HCT116 (cell line): Measurements from ENCODE around the gene ANXA4. TPM values are rescaled to one million over a fixed set of nuclear protein-coding genes. Genes with fewer than 3 reads are reported as not detected.
A peak's percentile ranks its signal among the peaks of the same experiment; 100 is the strongest.

Source experiments
- ATAC-seq: fragments of 200-7000 bp; cut with Tn5 transposase; 2 replicates; pipeline ENCODE4 v1.9.1; 2020; ENCODE audit warnings: mild to moderate bottlenecking, moderate library complexity
- BruUV-seq: library from RNA; stranded (reverse); fragments of 400-500 nt; replicated peaks from 2 replicates; lab custom pipeline; 2021; lab: Mats Ljungman, UMichigan
- CTCF ChIA-PET: fragments of 300-600 bp; sonication (Branson Sonifier 250); formaldehyde crosslinking; loops from one replicate; lab custom pipeline; 2021; ENCODE audit warnings: antibody characterized with exemption; lab: Charles Lee
- POLR2A ChIA-PET: fragments of 300-600, 350-600 bp; sonication (Branson Sonifier 250); formaldehyde crosslinking; loops from one replicate; lab custom pipeline; 2021; ENCODE audit warnings: antibody characterized with exemption; lab: Charles Lee
- RAD21 ChIA-PET, 2 experiments: fragments of 300-600 bp; sonication (Branson Sonifier 250); formaldehyde crosslinking; loops; one replicate each; lab custom pipeline; 2023; ENCODE audit warnings: low total read pairs in 2 of 2; ENCODE audit not compliant: uncharacterized antibody in 2 of 2, unreplicated experiment in 2 of 2, low non-redundant PET in 1 of 2; lab: Charles Lee
- DNase-seq: peaks from one replicate; pipeline ENCODE4 v3.0.0-alpha.2; 2010; ENCODE audit warnings: low read depth, low spot score
- H2AFZ ChIP-seq: fragments of 200-600 bp; shearing (Covaris generic), sonication (generic); 2 replicates; pipeline ENCODE4 v1.6.1; 2017; ENCODE audit warnings: low read depth, mixed run types, mixed read lengths, antibody characterized with exemption, low read length; ENCODE audit not compliant: poor library complexity, severe bottlenecking
- H3K27ac ChIP-seq: 2 replicates; pipeline ENCODE4 v1.5.1; 2012; ENCODE audit warnings: low read depth, low read length
- H3K27me3 ChIP-seq: fragments of 200-600 bp; sonication (generic); 2 replicates; pipeline ENCODE4 v1.6.1; 2016; ENCODE audit warnings: mixed run types, low read length, mixed read lengths; ENCODE audit not compliant: insufficient read depth
- H3K36me3 ChIP-seq, 2 experiments: fragments of 200-500 bp in 1 of 2; fragments of 200-600 bp in 1 of 2; sonication (Bioruptor generic) in 1 of 2; sonication (generic) in 1 of 2; 2 replicates each; pipeline versions ENCODE4 v1.5.1 to v1.6.1; 2014 to 2016; ENCODE audit warnings: low read length in 2 of 2, inconsistent platforms in 1 of 2, mixed read lengths in 1 of 2, mixed run types in 1 of 2; ENCODE audit not compliant: insufficient read depth in 2 of 2, control insufficient read depth in 1 of 2
- H3K4me1 ChIP-seq, 2 experiments: fragments of 200-600 bp in 1 of 2; sonication (generic) in 1 of 2; 2 replicates each; pipeline versions ENCODE4 v1.5.1 to v1.6.1; 2012 to 2017; ENCODE audit warnings: low read length in 2 of 2, inconsistent platforms in 1 of 2, mild to moderate bottlenecking in 1 of 2, mixed read lengths in 1 of 2, mixed run types in 1 of 2, moderate library complexity in 1 of 2; ENCODE audit not compliant: insufficient read depth in 2 of 2, control insufficient read depth in 1 of 2
- H3K4me2 ChIP-seq: fragments of 200-600 bp; sonication (generic); 2 replicates; pipeline ENCODE4 v1.6.1; 2017; ENCODE audit warnings: mixed run types, low read length, mixed read lengths
- H3K4me3 ChIP-seq, 2 experiments: fragments of 200-600 bp in 1 of 2; sonication (generic) in 1 of 2; replicated peaks in 1 of 2; 2 replicates each; pipeline ENCODE4 v1.5.1; 2011 to 2016; ENCODE audit warnings: low read length in 2 of 2, control low read depth in 1 of 2, low read depth in 1 of 2, mild to moderate bottlenecking in 1 of 2, mixed read lengths in 1 of 2, mixed run types in 1 of 2
- H3K79me2 ChIP-seq: fragments of 200-600 bp; sonication (generic); 2 replicates; pipeline ENCODE4 v1.6.1; 2017; ENCODE audit warnings: mild to moderate bottlenecking, mixed run types, low read length, moderate library complexity, mixed read lengths; ENCODE audit not compliant: insufficient read depth
- H3K9ac ChIP-seq: fragments of 200-600 bp; sonication (generic); 2 replicates; pipeline ENCODE4 v1.6.1; 2016; ENCODE audit warnings: low read length, mixed read lengths
- H3K9me2 ChIP-seq: fragments of 200-600 bp; sonication (generic), shearing (Covaris generic); 2 replicates; pipeline ENCODE4 v1.6.1; 2017; ENCODE audit warnings: mixed run types, mild to moderate bottlenecking, moderate library complexity; ENCODE audit not compliant: insufficient read depth
- H3K9me3 ChIP-seq, 2 experiments: fragments of 200-500 bp in 1 of 2; fragments of 200-600 bp in 1 of 2; sonication (Bioruptor generic) in 1 of 2; sonication (generic) in 1 of 2; 2 replicates each; pipeline ENCODE4 v1.6.1; 2014 to 2017; ENCODE audit warnings: low read length in 2 of 2, mixed read lengths in 2 of 2, inconsistent platforms in 1 of 2, low read depth in 1 of 2, mild to moderate bottlenecking in 1 of 2, mixed run types in 1 of 2, moderate library complexity in 1 of 2; ENCODE audit not compliant: control insufficient read depth in 1 of 2, insufficient read depth in 1 of 2
- H4K20me1 ChIP-seq: fragments of 200-600 bp; sonication (generic), shearing (Covaris generic); 2 replicates; pipeline ENCODE4 v1.6.1; 2017; ENCODE audit warnings: mixed run types, mild to moderate bottlenecking, moderate library complexity; ENCODE audit not compliant: insufficient read depth
- ATF3 ChIP-seq: IDR thresholded peaks from 2 replicates; pipeline ENCODE4 v1.6.1; 2012
- CBX3 ChIP-seq: IDR thresholded peaks from 2 replicates; pipeline ENCODE4 v1.6.1; 2012; ENCODE audit warnings: low read depth
- CEBPB ChIP-seq: IDR thresholded peaks from 2 replicates; pipeline ENCODE4 v1.6.1; 2012; ENCODE audit warnings: low read depth
- CTCF ChIP-seq, 3 experiments: fragments of 200-600 bp in 1 of 3; sonication (generic) in 1 of 3; IDR thresholded peaks in 2 of 3; conservative IDR thresholded peaks in 1 of 3; 2 replicates each; pipeline ENCODE4 v1.5.1; 2012 to 2017; ENCODE audit warnings: low read depth in 2 of 3, low read length in 2 of 3, antibody characterized with exemption in 1 of 3, borderline replicate concordance in 1 of 3, control low read depth in 1 of 3, mild to moderate bottlenecking in 1 of 3, mixed read lengths in 1 of 3, mixed run types in 1 of 3, moderate library complexity in 1 of 3; ENCODE audit not compliant: insufficient read depth in 1 of 3
- EGR1 ChIP-seq: IDR thresholded peaks from 2 replicates; pipeline ENCODE4 v1.6.1; 2012; ENCODE audit warnings: low read depth
- ELF1 ChIP-seq: IDR thresholded peaks from 2 replicates; pipeline ENCODE4 v1.6.1; 2012; ENCODE audit warnings: low read depth, borderline replicate concordance
- EZH2 ChIP-seq: fragments of 200-600 bp; sonication (generic); IDR thresholded peaks from 2 replicates; pipeline ENCODE4 v1.6.1; 2017; ENCODE audit warnings: antibody characterized with exemption, mixed run types
- EZH2phosphoT487 ChIP-seq: fragments of 200-600 bp; IDR thresholded peaks from 2 replicates; pipeline ENCODE4 v1.6.1; 2018; ENCODE audit warnings: antibody characterized with exemption, borderline replicate concordance
- FOSL1 ChIP-seq: IDR thresholded peaks from 2 replicates; pipeline ENCODE4 v1.6.1; 2012; ENCODE audit warnings: low read depth
- MAX ChIP-seq: IDR thresholded peaks from 2 replicates; pipeline ENCODE4 v1.6.1; 2012
- POLR2AphosphoS5 ChIP-seq: IDR thresholded peaks from 2 replicates; pipeline ENCODE4 v1.6.1; 2011; ENCODE audit warnings: mild to moderate bottlenecking, low read depth, low read length, moderate library complexity
- RAD21 ChIP-seq: IDR thresholded peaks from 2 replicates; pipeline ENCODE4 v1.6.1; 2012; ENCODE audit warnings: low read depth, mild to moderate bottlenecking
- SIN3A ChIP-seq: IDR thresholded peaks from 2 replicates; pipeline ENCODE4 v1.6.1; 2012; ENCODE audit warnings: low read depth
- SP1 ChIP-seq: IDR thresholded peaks from 2 replicates; pipeline ENCODE4 v1.6.1; 2012; ENCODE audit warnings: low read depth
- SRF ChIP-seq: IDR thresholded peaks from 2 replicates; pipeline ENCODE4 v1.6.1; 2012; ENCODE audit warnings: low read depth
- TCF7L2 ChIP-seq: IDR thresholded peaks from 2 replicates; pipeline ENCODE4 v1.7.0; 2011; ENCODE audit warnings: borderline replicate concordance, inconsistent platforms; ENCODE audit not compliant: insufficient read depth, insufficient read length; ENCODE audit errors: extremely low read depth
- YY1 ChIP-seq: IDR thresholded peaks from 2 replicates; pipeline ENCODE4 v1.6.1; 2011; ENCODE audit warnings: low read length, low read depth, moderate library complexity, mild to moderate bottlenecking; ENCODE audit not compliant: insufficient replicate concordance; ENCODE audit errors: extremely low read depth
- ZFX ChIP-seq: fragments of 450-650 bp; IDR thresholded peaks from 2 replicates; pipeline ENCODE4 v1.6.1; 2017
- ZNF274 ChIP-seq: fragments of 200-500 bp; sonication (Bioruptor generic); IDR thresholded peaks from 2 replicates; pipeline ENCODE4 v1.6.1; 2014; ENCODE audit warnings: mild to moderate bottlenecking, low read depth, low read length, inconsistent platforms
- intact Hi-C: fragments of 100-400 bp; cut with micrococcal nuclease; formaldehyde crosslinking; loops from 2 replicates; pipeline ENCODE4 v1.10.0; 2022
- total RNA-seq: library from RNA; stranded (reverse); gene quantifications from one replicate; pipeline ENCODE4 v1.2.1, GENCODE V29; 2021; ENCODE audit not compliant: unreplicated experiment

The ANXA4 gene
- total RNA-seq, 1 experiment from 2014 or later = 64.6 TPM

- no peak for ATAC-seq
- H3K4me1 ChIP-seq = peaks cover 0 to 3% of the 10 kb centered on the region in 2 experiments; a peak in 1 of 4 replicates
These were observed 73.8 kb downstream of the ANXA4 start for GRCh38 chr2:69815717-69816116.

GRCh38 chr2:69816923-69817542, 75.1 kb downstream of the ANXA4 start:
- H2AFZ ChIP-seq = no peak overlapping the region
- H3K36me3 ChIP-seq = peaks cover 3 to 7% of the 10 kb centered on the region in 2 experiments
- ATAC-seq (peak; percentile 75), DNase-seq (peak; percentile 85)
- H3K4me2 ChIP-seq = no peak overlapping the region
- no peaks in the 10 kb centered on the region for H3K27me3 ChIP-seq
- BruUV-seq = no TSS peak
- H3K27ac ChIP-seq = no peak overlapping the region
- ChIA-PET POLR2A (interaction anchor here (0.7 kb wide), 1 partner anchor 92 kb away, joined by 3 read pairs; no protein-coding TSS in a partner anchor), RAD21 (interaction anchor here (1.0 to 2.5 kb wide), 3 partner anchors 76 to 92 kb away, joined by 4 to 19 read pairs (median 13); no protein-coding TSS in a partner anchor), CTCF (interaction anchor here (0.6 to 8.8 kb wide), 17 partner anchors 11 to 874 kb away, joined by 3 to 243 read pairs (median 4); partner anchors contain the start of gene GMCL1)
- no peaks in the 10 kb centered on the region for H3K9me3 ChIP-seq
- H3K79me2 ChIP-seq = no peaks in the 10 kb centered on the region
- no peak overlapping the region for H3K4me3 ChIP-seq
- no peaks in the 10 kb centered on the region for H4K20me1 ChIP-seq
- H3K9me2 ChIP-seq = no peaks in the 10 kb centered on the region
- intact Hi-C loops = loop anchor here (1.0 to 5.0 kb wide), 3 partner anchors 75 to 258 kb away; partner anchors contain the start of gene ANXA4
- H3K9ac ChIP-seq = no peak overlapping the region
- peaks cover 0 to 3% of the 10 kb centered on the region in 2 experiments; a peak in 1 of 4 replicates for H3K4me1 ChIP-seq
- TF ChIP-seq TCF7L2 (no peak), EZH2phosphoT487 (no peak), ATF3 (no peak), ZNF274 (no peak), SIN3A (no peak), EZH2 (no peak), POLR2AphosphoS5 (no peak), ZFX (no peak), RAD21 (peak; percentile 87), FOSL1 (no peak), ELF1 (no peak), SRF (no peak), MAX (peak; percentile 13; the same call in 1 of the 2 replicates), CBX3 (no peak), CEBPB (peak; percentile 37; the same call in 1 of the 2 replicates), EGR1 (no peak), CTCF (IDR thresholded peaks at IDR 0.05 in 2 of 3, conservative IDR thresholded peaks at IDR 0.05 in 1 of 3; ENCODE audit: borderline replicate concordance in 1 of 3, insufficient read depth in 1 of 3, low read depth in 2 of 3, low read length in 2 of 3) (peak; percentile 79 to 92 (median 87)), SP1 (no peak)

More at GRCh38 chr2:69815717-69816116, 73.8 kb downstream of the ANXA4 start:
- RAD21 ChIA-PET = interaction anchor here (1.7 to 2.5 kb wide), 2 partner anchors 91 kb away, joined by 13 to 19 read pairs; no protein-coding TSS in a partner anchor
- intact Hi-C loops = loop anchor here (2.0 to 5.0 kb wide), 2 partner anchors 73 to 257 kb away; partner anchors contain the start of gene ANXA4
- Histone ChIP-seq H3K27ac (no peak overlapping the region), H3K27me3 (no peaks in the 10 kb centered on the region), H3K79me2 (no peaks in the 10 kb centered on the region), H3K9me3 (no peaks in the 10 kb centered on the region), H4K20me1 (no peaks in the 10 kb centered on the region), H3K9me2 (no peaks in the 10 kb centered on the region), H3K4me3 (no peak overlapping the region), H3K9ac (no peak overlapping the region)
- BruUV-seq = no TSS peak
- TF ChIP-seq YY1 (no peak), EZH2phosphoT487 (no peak)
- TF ChIP-seq, all 23 proteins: peak for 0
- ChIA-PET POLR2A (no interaction called here), CTCF (interaction anchor here (0.6 to 8.8 kb wide), 3 partner anchors 26 to 803 kb away, joined by 3 to 243 read pairs (median 3); partner anchors contain the start of gene ANTXR1)
- H3K36me3 ChIP-seq = peaks cover 2 to 5% of the 10 kb centered on the region in 2 experiments; a peak in 2 of 4 replicates
- H3K4me2 ChIP-seq = no peak overlapping the region
- DNase-seq = no peak
- no peak overlapping the region for H2AFZ ChIP-seq
